SIG-M5 treated with dmso at 0.1 percent for 504 hours (cell line): ENCODE data around the gene CBS.
"Not testable (repeated sequence)": the region's sequence is repeated elsewhere in the genome, so short reads cannot be mapped to it uniquely, and the experiment has no call there.

Source experiments
- DNase-seq: peaks from one replicate; lab custom pipeline; 2025; ENCODE audit not compliant: unreplicated experiment; lab: John Stamatoyannopoulos, UW

Gene CBS

GRCh38 chr21:43075170-43076022 lies at the start of gene CBS:
Gene CBS (minus strand): TSS chr21:43075835. CDS start chr21:43072193, 3,642 bp downstream.
- DNase-seq: not testable (repeated sequence)

- DNase-seq: not testable (repeated sequence)
These were observed 40.3 kb upstream of the CBS start for GRCh38 chr21:43115956-43116355.

- not testable (repeated sequence) for DNase-seq
These were observed 38.8 kb upstream of the CBS start for GRCh38 chr21:43114483-43114882.

GRCh38 chr21:43109006-43109405 lies 33.4 kb upstream of the CBS start:
- not testable (repeated sequence) for DNase-seq

- not testable (repeated sequence) for DNase-seq
These were observed 32.5 kb upstream of the CBS start for GRCh38 chr21:43108177-43108576.

- DNase-seq: not testable (repeated sequence)
These were observed 32.1 kb upstream of the CBS start for GRCh38 chr21:43107794-43108137.

- not testable (repeated sequence) for DNase-seq
These were observed 31.5 kb upstream of the CBS start, which contains the start of gene U2AF1 for GRCh38 chr21:43106965-43107793. Gene U2AF1 (minus strand): TSS chr21:43107570. CDS start chr21:43107494, 76 bp downstream.

- DNase-seq: not testable (repeated sequence)
These were observed 29.0 kb upstream of the CBS start for GRCh38 chr21:43104642-43105041.

- DNase-seq: not testable (repeated sequence)
These were observed 26.6 kb upstream of the CBS start for GRCh38 chr21:43102281-43102680.

- not testable (repeated sequence) for DNase-seq
These were observed 26.0 kb upstream of the CBS start for GRCh38 chr21:43101676-43102075.

- not testable (repeated sequence) for DNase-seq
These were observed 25.4 kb upstream of the CBS start for GRCh38 chr21:43101000-43101399.

GRCh38 chr21:43091979-43092614 lies 16.5 kb upstream of the CBS start:
- not testable (repeated sequence) for DNase-seq

GRCh38 chr21:43090947-43091346 lies 15.3 kb upstream of the CBS start:
- not testable (repeated sequence) for DNase-seq

GRCh38 chr21:43089463-43089862 lies 13.8 kb upstream of the CBS start:
- DNase-seq: not testable (repeated sequence)

GRCh38 chr21:43082587-43083300 lies 7.1 kb upstream of the CBS start:
- not testable (repeated sequence) for DNase-seq

GRCh38 chr21:43076643-43077042 lies 1.0 kb upstream of the CBS start:
- DNase-seq: not testable (repeated sequence)

- not testable (repeated sequence) for DNase-seq
These were observed 495 bp upstream of the CBS start for GRCh38 chr21:43076023-43076637.

GRCh38 chr21:43074401-43075169 lies 1.1 kb downstream of the CBS start:
- DNase-seq: not testable (repeated sequence)

GRCh38 chr21:43072742-43073141 lies 2.9 kb downstream of the CBS start:
- not testable (repeated sequence) for DNase-seq
